Sigmoid colon (tissue), 7 donors: Measurements from ENCODE around the gene PCGF3. TPM values are rescaled to one million over a fixed set of nuclear protein-coding genes. Genes with fewer than 3 reads are reported as not detected.

ENCODE experiments used
- DNase-seq: peaks from one replicate; pipeline ENCODE4 v3.0.0-alpha.2; 2019
- H3K27ac ChIP-seq, 4 donors: fragments of 200-600 bp; sonication (generic); one replicate each; pipeline ENCODE4 v1.5.1; 2016 to 2019; ENCODE audit warnings: mild to moderate bottlenecking in 1 of 4
- H3K27me3 ChIP-seq, 3 donors: fragments of 200-600 bp; sonication (generic); one replicate each; pipeline ENCODE4 v1.5.1; 2019; ENCODE audit warnings: mild to moderate bottlenecking in 1 of 3
- H3K36me3 ChIP-seq, 4 donors: fragments of 200-600 bp; sonication (generic); one replicate each; pipeline ENCODE4 v1.5.1; 2016 to 2019
- H3K4me1 ChIP-seq, 4 donors: fragments of 200-600 bp; sonication (generic); one replicate each; pipeline ENCODE4 v1.5.1; 2017 to 2019
- H3K4me3 ChIP-seq, 4 donors: fragments of 200-600 bp; sonication (generic); one replicate each; pipeline ENCODE4 v1.5.1; 2017 to 2019; ENCODE audit warnings: mild to moderate bottlenecking in 2 of 4, moderate library complexity in 1 of 4
- H3K9me3 ChIP-seq, 4 donors: fragments of 200-600 bp in 3 of 4; sonication (generic) in 3 of 4; one replicate each; pipeline versions ENCODE4 v1.5.1 to v1.6.1; 2013 to 2019
- EP300 ChIP-seq, 4 donors: sonication (generic); formaldehyde crosslinking; IDR thresholded peaks; one replicate each; pipeline ENCODE4 v1.6.1; 2017; ENCODE audit warnings: antibody characterized with exemption in 4 of 4
- POLR2A ChIP-seq, 2 donors: fragments of 450-650 bp; IDR thresholded peaks; one replicate each; pipeline ENCODE4 v1.6.1; 2016; ENCODE audit warnings: antibody characterized with exemption in 2 of 2, mild to moderate bottlenecking in 2 of 2, moderate library complexity in 2 of 2
- POLR2AphosphoS5 ChIP-seq, 4 donors: sonication (generic); formaldehyde crosslinking; IDR thresholded peaks; one replicate each; pipeline ENCODE4 v1.6.1; 2017; ENCODE audit warnings: antibody characterized with exemption in 4 of 4
- WGBS, 2 donors: extraction: QIAGEN DNeasy Blood & Tissue Kit; methylation state at CpG; one replicate each; pipeline ENCODE4 v1.1.7; 2013; 5-methylcytosine and 5-hydroxymethylcytosine counted together
- intact Hi-C: fragments of 100-400 bp; cut with DNase I; formaldehyde crosslinking; loops from one replicate; pipeline ENCODE4 v1.15.1; 2023
- polyA plus RNA-seq, 3 donors: library from polyadenylated mRNA; stranded (reverse); fragments of 200-250 nt; gene quantifications; one replicate each; pipeline ENCODE4 v1.2.3, GENCODE V29; 2013
- total RNA-seq, 4 donors: library from RNA; depleted of rRNA; stranded (reverse); fragments of >200 nt; gene quantifications; one replicate each; pipeline ENCODE4 v1.1.0, GENCODE V29; 2016
- TF ChIP-seq, protein P1 (sequence below), 4 experiments: fragments of 450-650 bp in 3 of 4; fragments of 200-600 bp in 1 of 4; IDR thresholded peaks; one replicate each; pipeline ENCODE4 v1.5.1; 2016 to 2019; ENCODE audit warnings: antibody characterized with exemption in 4 of 4, mild to moderate bottlenecking in 3 of 4, moderate library complexity in 2 of 4
- donor health status: healthy with polysubstance abuse.
- donor health status: Bipolar disorder and iron deficiency.
- donor health status: healthy.

PCGF3 gene
- total and polyA plus RNA-seq, 7 donors: 15.6 to 60.1 (median 29.8) TPM

- H3K4me1 ChIP-seq: peaks cover 0 to 13% (median 4%) of the 10 kb centered on the region in 4 donors
- peaks cover 0 to 17% (median 0%) of the 10 kb centered on the region in 4 donors for H3K36me3 ChIP-seq
- intact Hi-C loops: no loop called here
- H3K4me3 ChIP-seq: no peak overlapping the region
- no peaks in the 10 kb centered on the region for H3K9me3 ChIP-seq
- H3K27ac ChIP-seq: no peak overlapping the region
- no peaks in the 10 kb centered on the region for H3K27me3 ChIP-seq
- TF ChIP-seq POLR2A (IDR thresholded peaks at IDR 0.05): no peak
- TF ChIP-seq, protein P1, sequence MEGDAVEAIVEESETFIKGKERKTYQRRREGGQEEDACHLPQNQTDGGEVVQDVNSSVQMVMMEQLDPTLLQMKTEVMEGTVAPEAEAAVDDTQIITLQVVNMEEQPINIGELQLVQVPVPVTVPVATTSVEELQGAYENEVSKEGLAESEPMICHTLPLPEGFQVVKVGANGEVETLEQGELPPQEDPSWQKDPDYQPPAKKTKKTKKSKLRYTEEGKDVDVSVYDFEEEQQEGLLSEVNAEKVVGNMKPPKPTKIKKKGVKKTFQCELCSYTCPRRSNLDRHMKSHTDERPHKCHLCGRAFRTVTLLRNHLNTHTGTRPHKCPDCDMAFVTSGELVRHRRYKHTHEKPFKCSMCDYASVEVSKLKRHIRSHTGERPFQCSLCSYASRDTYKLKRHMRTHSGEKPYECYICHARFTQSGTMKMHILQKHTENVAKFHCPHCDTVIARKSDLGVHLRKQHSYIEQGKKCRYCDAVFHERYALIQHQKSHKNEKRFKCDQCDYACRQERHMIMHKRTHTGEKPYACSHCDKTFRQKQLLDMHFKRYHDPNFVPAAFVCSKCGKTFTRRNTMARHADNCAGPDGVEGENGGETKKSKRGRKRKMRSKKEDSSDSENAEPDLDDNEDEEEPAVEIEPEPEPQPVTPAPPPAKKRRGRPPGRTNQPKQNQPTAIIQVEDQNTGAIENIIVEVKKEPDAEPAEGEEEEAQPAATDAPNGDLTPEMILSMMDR (IDR thresholded peaks at IDR 0.05): no peak
- no peak for TF ChIP-seq POLR2AphosphoS5 (IDR thresholded peaks at IDR 0.05)
- no peak for TF ChIP-seq EP300 (IDR thresholded peaks at IDR 0.05)
- 91 to 93% methylated on average over 8 of the region's 8 CpGs for whole genome bisulfite sequencing, 2 donors
- DNase-seq: no peak
These were observed 12.8 kb downstream of the PCGF3 start for GRCh38 chr4:718460-718859.

- no peak overlapping the region for H3K4me3 ChIP-seq
- no peaks in the 10 kb centered on the region for H3K27me3 ChIP-seq
- no peak overlapping the region for H3K27ac ChIP-seq
- no peak for TF ChIP-seq EP300 (IDR thresholded peaks at IDR 0.05)
- TF ChIP-seq, protein P1 (IDR thresholded peaks at IDR 0.05): no peak
- TF ChIP-seq POLR2A (IDR thresholded peaks at IDR 0.05): no peak
- TF ChIP-seq POLR2AphosphoS5 (IDR thresholded peaks at IDR 0.05): no peak
- DNase-seq: no peak
- no peaks in the 10 kb centered on the region for H3K9me3 ChIP-seq
- 95 to 96% methylated on average over 59 of the region's 59 CpGs for WGBS, 2 donors
- intact Hi-C loops: no loop called here
- peaks cover 0 to 8% (median 0%) of the 10 kb centered on the region in 4 donors for H3K36me3 ChIP-seq
- H3K4me1 ChIP-seq: peaks cover 0 to 13% (median 4%) of the 10 kb centered on the region in 4 donors
These were observed 14.7 kb downstream of the PCGF3 start for GRCh38 chr4:720111-720860.

GRCh38 chr4:721261-722168 lies 15.9 kb downstream of the PCGF3 start:
- Histone ChIP-seq H3K4me3 (no peak overlapping the region), H3K27me3 (no peaks in the 10 kb centered on the region), H3K36me3 (peaks cover 0 to 8% (median 0%) of the 10 kb centered on the region in 4 donors), H3K27ac (no peak overlapping the region), H3K9me3 (no peaks in the 10 kb centered on the region), H3K4me1 (peaks cover 0 to 21% (median 7%) of the 10 kb centered on the region in 4 donors)
- 35 to 79% methylated on average over 31 of the region's 31 CpGs for WGBS, 2 donors
- no peak for TF ChIP-seq POLR2AphosphoS5 (IDR thresholded peaks at IDR 0.05)
- TF ChIP-seq, protein P1 (IDR thresholded peaks at IDR 0.05): no peak
- no peak for TF ChIP-seq POLR2A (IDR thresholded peaks at IDR 0.05)
- intact Hi-C loops: no loop called here
- DNase-seq: no peak

- no peak overlapping the region for H3K4me3 ChIP-seq
- H3K27me3 ChIP-seq: no peaks in the 10 kb centered on the region
- TF ChIP-seq EP300 (IDR thresholded peaks at IDR 0.05) (no peak), POLR2A (IDR thresholded peaks at IDR 0.05) (no peak), POLR2AphosphoS5 (IDR thresholded peaks at IDR 0.05) (no peak)
- TF ChIP-seq, protein P1 (IDR thresholded peaks at IDR 0.05): no peak
- H3K4me1 ChIP-seq: peaks cover 0 to 26% (median 7%) of the 10 kb centered on the region in 4 donors
- intact Hi-C loops: no loop called here
- peaks cover 0 to 8% (median 0%) of the 10 kb centered on the region in 4 donors for H3K36me3 ChIP-seq
- 95 to 97% methylated on average over 47 of the region's 47 CpGs for WGBS, 2 donors
- DNase-seq: no peak
- no peaks in the 10 kb centered on the region for H3K9me3 ChIP-seq
- H3K27ac ChIP-seq: no peak overlapping the region
These were observed 16.6 kb downstream of the PCGF3 start for GRCh38 chr4:722169-722725.
